Panc1 (cell line): ENCODE data around the gene CATSPERD. TPM values are rescaled to one million over a fixed set of nuclear protein-coding genes. Genes with fewer than 3 reads are reported as not detected.

Experiments
- ATAC-seq: fragments of 200-7000 bp; cut with Tn5 transposase; 2 replicates; pipeline ENCODE4 v1.9.1; 2020; ENCODE audit warnings: mild to moderate bottlenecking, moderate library complexity
- BruUV-seq: library from RNA; stranded (reverse); fragments of 400-500 nt; replicated peaks from 2 replicates; lab custom pipeline; 2021; lab: Mats Ljungman, UMichigan
- CTCF ChIA-PET: fragments of 300-600 bp; sonication (Branson Sonifier 250); formaldehyde crosslinking; loops from one replicate; lab custom pipeline; 2022; ENCODE audit warnings: antibody characterized with exemption; lab: Charles Lee
- POLR2A ChIA-PET: fragments of 300-600 bp; sonication (Branson Sonifier 250); formaldehyde crosslinking; loops from one replicate; lab custom pipeline; 2022; ENCODE audit warnings: antibody characterized with exemption; lab: Charles Lee
- DNase-seq: peaks from one replicate; pipeline ENCODE4 v3.0.0-alpha.2; 2010; ENCODE audit warnings: low read depth, low spot score
- H3K27ac ChIP-seq: 2 replicates; pipeline ENCODE4 v1.5.1; 2011; ENCODE audit warnings: mild to moderate bottlenecking, low read length, inconsistent platforms
- H3K27me3 ChIP-seq: fragments of 200-500 bp; sonication (Bioruptor generic); 2 replicates; pipeline ENCODE4 v1.6.0; 2014; ENCODE audit warnings: low read length, inconsistent platforms; ENCODE audit not compliant: control insufficient read depth, insufficient read depth
- H3K36me3 ChIP-seq: fragments of 200-500 bp; sonication (Bioruptor generic); 2 replicates; pipeline ENCODE4 v1.5.1; 2014; ENCODE audit warnings: inconsistent platforms, mild to moderate bottlenecking, low read length, moderate library complexity; ENCODE audit not compliant: control insufficient read depth, insufficient read depth
- H3K4me1 ChIP-seq: 2 replicates; pipeline ENCODE4 v1.5.1; 2011; ENCODE audit warnings: inconsistent platforms, mild to moderate bottlenecking, low read length, moderate library complexity; ENCODE audit not compliant: control insufficient read depth, insufficient read depth
- H3K4me3 ChIP-seq, 2 experiments: 2 replicates each; pipeline ENCODE4 v1.5.1; 2011 to 2012; ENCODE audit warnings: low read depth in 2 of 2, low read length in 2 of 2, mild to moderate bottlenecking in 2 of 2, inconsistent platforms in 1 of 2, moderate library complexity in 1 of 2
- H3K9me3 ChIP-seq: fragments of 200-500 bp; sonication (Bioruptor generic); 2 replicates; pipeline ENCODE4 v1.5.1; 2014; ENCODE audit warnings: low read depth, mild to moderate bottlenecking, inconsistent platforms, low read length, moderate library complexity; ENCODE audit not compliant: control insufficient read depth, insufficient read depth
- CTCF ChIP-seq: fragments of 450-650 bp; IDR thresholded peaks from 2 replicates; pipeline ENCODE4 v1.5.1; 2017; ENCODE audit warnings: mild to moderate bottlenecking
- POLR2AphosphoS5 ChIP-seq: IDR thresholded peaks from 2 replicates; pipeline ENCODE4 v1.6.1; 2012; ENCODE audit warnings: mild to moderate bottlenecking, low read depth, low read length, moderate library complexity
- REST ChIP-seq, 2 experiments: IDR thresholded peaks; 2 replicates each; pipeline ENCODE4 v1.6.1; 2011 to 2012; ENCODE audit warnings: low read depth in 2 of 2, control low read depth in 1 of 2, low read length in 1 of 2, mild to moderate bottlenecking in 1 of 2, moderate library complexity in 1 of 2; ENCODE audit not compliant: insufficient read depth in 1 of 2
- SIN3A ChIP-seq: IDR thresholded peaks from 2 replicates; pipeline ENCODE4 v1.6.1; 2012; ENCODE audit warnings: low read depth, mild to moderate bottlenecking, low read length, moderate library complexity, borderline replicate concordance; ENCODE audit not compliant: insufficient read depth
- TCF7L2 ChIP-seq: IDR thresholded peaks from 2 replicates; pipeline ENCODE4 v1.6.1; 2011; ENCODE audit warnings: mild to moderate bottlenecking, low read depth, low read length, inconsistent platforms
- in situ Hi-C: cut with HindIII; loops from 2 replicates; pipeline ENCODE4 v1.10.0; 2016; ENCODE audit warnings: low sequenced_read_pairs, low pct_unique_long_range_greater_than_20kb
- intact Hi-C: fragments of 100-400 bp; cut with micrococcal nuclease; formaldehyde crosslinking; loops from one replicate; pipeline ENCODE4 v1.10.0; 2022; ENCODE audit not compliant: unreplicated experiment
- total RNA-seq: library from RNA; stranded (reverse); gene quantifications from one replicate; pipeline ENCODE4 v1.2.1, GENCODE V29; 2021; ENCODE audit not compliant: unreplicated experiment

The CATSPERD gene
- total RNA-seq, 1 experiment from 2014 or later = 0.08 TPM

- Histone ChIP-seq H3K9me3 (no peaks in the 10 kb centered on the region), H3K27me3 (no peaks in the 10 kb centered on the region), H3K4me1 (peaks cover 4% of the 10 kb centered on the region), H3K27ac (no peak overlapping the region), H3K36me3 (no peaks in the 10 kb centered on the region), H3K4me3 (peak overlapping the region; percentile 30 to 54)
- no TSS peak for BruUV-seq
- intact Hi-C loops (loop anchor here (10.0 kb wide), 1 partner anchor 91 kb away; no protein-coding TSS in a partner anchor), in situ Hi-C loops (no loop called here)
- ChIA-PET POLR2A (no interaction called here), CTCF (interaction anchor here (0.5 to 1.3 kb wide), 14 partner anchors 9 to 716 kb away, joined by 3 to 6 read pairs (median 4); partner anchors contain the start of gene NDUFA11)
- peak; percentile 56 for DNase-seq
- no peak for TF ChIP-seq SIN3A
- no peak for TF ChIP-seq POLR2AphosphoS5
- TF ChIP-seq CTCF = peak; percentile 98
- peak; percentile 91 for ATAC-seq
Measured at GRCh38 chr19:5803752-5804515, 83.5 kb downstream of the CATSPERD start.

- POLR2A ChIA-PET = no interaction called here
- Histone ChIP-seq H3K4me1 (peaks cover 4% of the 10 kb centered on the region), H3K36me3 (no peaks in the 10 kb centered on the region), H3K27me3 (no peaks in the 10 kb centered on the region), H3K4me3 (peak within 1 kb of the TSS; percentile 30 to 54), H3K27ac (no peak within 1 kb of the TSS), H3K9me3 (no peaks in the 10 kb centered on the region)
- CTCF ChIA-PET = interaction anchor here (0.5 to 1.3 kb wide), 8 partner anchors 11 to 245 kb away, joined by 3 to 6 read pairs (median 4); partner anchors contain the start of gene NDUFA11
- DNase-seq (no peak), ATAC-seq (peak; percentile 55)
- BruUV-seq = no TSS peak
- TF ChIP-seq CTCF (no peak), TCF7L2 (no peak), REST (IDR thresholded peaks at IDR 0.05; ENCODE audit: insufficient read depth in 1 of 2, low read depth in 2 of 2, low read length in 1 of 2) (no peak), SIN3A (no peak), POLR2AphosphoS5 (no peak)
- intact Hi-C loops = loop anchor here (10.0 kb wide), 1 partner anchor 90 kb away; no protein-coding TSS in a partner anchor
- in situ Hi-C loops = no loop called here
Measured at GRCh38 chr19:5804516-5805461, 84.4 kb downstream of the CATSPERD start, which contains the start of gene NRTN. Gene NRTN (plus strand): TSS chr19:5805067. CDS start chr19:5824166, 19,099 bp downstream.
